Measurements from ENCODE around the gene SLC38A4. TPM values are rescaled to one million over a fixed set of nuclear protein-coding genes. Genes with fewer than 3 reads are reported as not detected.

The SLC38A4 gene
- total and polyA plus RNA-seq, 2 of the 8 experiments (the other 6 are each of a cell fraction or from before 2014, with no cell fraction given) = 6.7 to 15.4 TPM

DNA sequence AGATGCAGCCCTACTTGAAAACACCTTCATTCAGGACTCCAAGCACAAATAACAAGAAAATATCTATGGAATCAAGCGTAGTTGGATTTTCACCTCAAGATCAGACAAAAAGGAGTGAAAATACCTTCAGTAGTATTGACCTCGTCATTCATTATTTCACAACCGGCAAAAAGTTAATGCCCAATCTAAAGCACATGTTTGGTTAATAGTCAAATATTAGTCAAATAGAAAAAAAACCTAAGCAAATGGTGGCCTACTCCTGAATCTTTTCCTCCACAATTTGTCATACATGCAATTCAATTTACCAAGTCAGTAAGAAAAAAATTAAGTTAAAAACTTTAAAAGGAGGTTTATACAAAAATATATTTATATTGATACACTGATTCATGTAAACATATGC lies 50.0 kb downstream of the SLC38A4 start:
- DNase-seq (ENCODE audit: low read depth in 1 of 2, low spot score in 2 of 2) = no peak
- H3K4ac ChIP-seq (replicated peaks; ENCODE audit: insufficient read length, low read depth, low read length) = no peak overlapping the region
- H3K56ac ChIP-seq (replicated peaks; ENCODE audit: insufficient read length, low read depth, low read length) = no peak overlapping the region
- H3K9ac ChIP-seq (replicated peaks in 1 of 4; ENCODE audit: extremely low read depth in 1 of 4, low read depth in 3 of 4, low read length in 3 of 4) = no peak overlapping the region
- no peak overlapping the region for H3K4me2 ChIP-seq (ENCODE audit: insufficient read depth in 1 of 2, low read depth in 2 of 2, low read length in 2 of 2)
- CTCF ChIA-PET (ENCODE audit: partially characterized antibody) = no interaction called here
- no peak overlapping the region for H2AK5ac ChIP-seq (ENCODE audit: low read depth, low read length)
- no peak overlapping the region for H3K18ac ChIP-seq (ENCODE audit: extremely low read depth, low read length)
- no peak overlapping the region for H4K8ac ChIP-seq (ENCODE audit: extremely low read depth, insufficient read depth, low read length)
- H3K27me3 ChIP-seq (replicated peaks in 1 of 4; ENCODE audit: control insufficient read depth in 3 of 4, extremely low read depth in 1 of 4, insufficient read depth in 3 of 4, low read length in 3 of 4) = no peaks in the 10 kb centered on the region
- no peak overlapping the region for H4K91ac ChIP-seq (replicated peaks; ENCODE audit: insufficient read length, low read length)
- no peak overlapping the region for H2BK20ac ChIP-seq (ENCODE audit: low read length)
- no peaks in the 10 kb centered on the region for H3K79me2 ChIP-seq (ENCODE audit: control insufficient read depth in 1 of 2, insufficient read depth in 2 of 2, low read length in 2 of 2)
- no peak overlapping the region for H2BK120ac ChIP-seq (replicated peaks; ENCODE audit: low read depth, low read length)
- H4K20me1 ChIP-seq (replicated peaks in 1 of 2; ENCODE audit: control insufficient read depth in 1 of 2, insufficient read depth in 2 of 2, low read length in 2 of 2) = no peaks in the 10 kb centered on the region
- H3K9me3 ChIP-seq (ENCODE audit: insufficient read depth in 2 of 2, low read depth in 1 of 2, low read length in 1 of 2) = no peaks in the 10 kb centered on the region
- no peak overlapping the region for H2AFZ ChIP-seq (ENCODE audit: low read length)
- peaks cover 0 to 7% (median 2%) of the 10 kb centered on the region in 4 experiments; a peak in 4 of 7 replicates for H3K4me1 ChIP-seq (replicated peaks in 1 of 4; ENCODE audit: control insufficient read depth in 3 of 4, insufficient read depth in 4 of 4, low read length in 3 of 4)
- H2BK15ac ChIP-seq (ENCODE audit: low read length) = no peak overlapping the region
- H3K36me3 ChIP-seq (ENCODE audit: control insufficient read depth in 2 of 4, insufficient read depth in 4 of 4, low read length in 3 of 4) = no peaks in the 10 kb centered on the region
- POLR2A ChIA-PET (ENCODE audit: partially characterized antibody) = no interaction called here
- H4K5ac ChIP-seq (ENCODE audit: insufficient read length, low read depth, low read length) = no peak overlapping the region
- H3K23me2 ChIP-seq (ENCODE audit: low read depth, low read length) = no peaks in the 10 kb centered on the region
- no peak overlapping the region for H3K27ac ChIP-seq (ENCODE audit: low read depth, low read length)
- no peak overlapping the region for H2BK5ac ChIP-seq (ENCODE audit: low read depth, low read length)
- no peak overlapping the region for H2BK12ac ChIP-seq (ENCODE audit: low read depth, low read length)
- H3K79me1 ChIP-seq (ENCODE audit: low read depth, low read length) = no peaks in the 10 kb centered on the region
- no peak for TF ChIP-seq MAFK (IDR thresholded peaks at IDR 0.05; ENCODE audit: low read depth, low read length)
- TF ChIP-seq KDM1A (IDR thresholded peaks at IDR 0.05; ENCODE audit: borderline replicate concordance, low read length) = no peak
- no peak for TF ChIP-seq ZNF274 (IDR thresholded peaks at IDR 0.05; ENCODE audit: borderline replicate concordance, extremely low read depth, low read length)
- no peak overlapping the region for H3K4me3 ChIP-seq (ENCODE audit: extremely low read depth in 1 of 4, insufficient read depth in 2 of 4, low read depth in 3 of 4, low read length in 4 of 4)
- no peak overlapping the region for H3K23ac ChIP-seq (ENCODE audit: insufficient read length)
- FAIRE-seq = no peak
- H3K14ac ChIP-seq (ENCODE audit: insufficient read length) = no peak overlapping the region
- WGBS, 2 experiments (ENCODE audit: extremely low coverage in 1 of 2, insufficient coverage in 1 of 2, insufficient read length in 1 of 2, insufficient replicate concordance in 2 of 2, low coverage in 1 of 2, low lambda C conversion rate in 2 of 2, missing lambda C conversion rate in 1 of 2) = 86% methylated on average over 3 of the region's 3 CpGs; no CpG with 5 or more reads in 1 of the 2 experiments
